CD8-positive, alpha-beta memory T cell (primary cell): ENCODE results near the gene IFT81. TPM values are rescaled to one million over a fixed set of nuclear protein-coding genes. Genes with fewer than 3 reads are reported as not detected.
"Not testable (repeated sequence)": the region's sequence is repeated elsewhere in the genome, so short reads cannot be mapped to it uniquely, and the experiment has no call there.

Source experiments
- CTCF ChIA-PET: fragments of 350-600 bp; sonication (Branson Sonifier 250); formaldehyde crosslinking; loops from one replicate; lab custom pipeline; 2021; ENCODE audit warnings: antibody characterized with exemption; lab: Charles Lee
- POLR2A ChIA-PET: fragments of 350-600 bp; sonication (Branson Sonifier 250); formaldehyde crosslinking; loops from one replicate; lab custom pipeline; 2021; ENCODE audit warnings: antibody characterized with exemption; lab: Charles Lee
- DNase-seq, 5 donors: peaks; one replicate each; pipeline versions ENCODE4 v3.0.0 to v3.0.0-alpha.2; 2020 to 2022; ENCODE audit warnings: mixed read lengths in 1 of 5
- H3K27ac ChIP-seq: one replicate; pipeline ENCODE4 v1.7.0; 2013; ENCODE audit warnings: low read depth, mild to moderate bottlenecking, low read length, moderate library complexity
- H3K27me3 ChIP-seq: 2 replicates; pipeline ENCODE4 v1.7.0; 2013; ENCODE audit warnings: low read length, mild to moderate bottlenecking; ENCODE audit not compliant: insufficient read depth, poor library complexity, severe bottlenecking
- H3K36me3 ChIP-seq: 2 replicates; pipeline ENCODE4 v1.7.0; 2013; ENCODE audit warnings: mild to moderate bottlenecking, low read length, moderate library complexity; ENCODE audit not compliant: insufficient read depth
- H3K4me1 ChIP-seq: 2 replicates; pipeline ENCODE4 v1.7.0; 2013; ENCODE audit warnings: mild to moderate bottlenecking, low read length, moderate library complexity; ENCODE audit not compliant: insufficient read depth
- H3K4me3 ChIP-seq: 2 replicates; pipeline ENCODE4 v1.7.0; 2013; ENCODE audit warnings: mild to moderate bottlenecking, low read length
- H3K9me3 ChIP-seq: 2 replicates; pipeline ENCODE4 v1.7.0; 2013; ENCODE audit warnings: mild to moderate bottlenecking, low read length
- H3K27ac Mint-ChIP-seq, 8 donors: one replicate each; pipeline ENCODE4 v1.8.0; 2020 to 2021; ENCODE audit warnings: mixed read lengths in 8 of 8, mild to moderate bottlenecking in 6 of 8, inconsistent platforms in 3 of 8, moderate library complexity in 3 of 8
- H3K27me3 Mint-ChIP-seq, 2 donors: one replicate each; pipeline ENCODE4 v1.8.0; 2020 to 2021; ENCODE audit warnings: mixed read lengths in 2 of 2, mild to moderate bottlenecking in 1 of 2, moderate library complexity in 1 of 2
- H3K36me3 Mint-ChIP-seq, 3 donors: one replicate each; pipeline ENCODE4 v1.8.0; 2020 to 2021; ENCODE audit warnings: mixed read lengths in 3 of 3, inconsistent platforms in 1 of 3, mild to moderate bottlenecking in 1 of 3
- H3K4me1 Mint-ChIP-seq, 3 donors: one replicate each; pipeline ENCODE4 v1.8.0; 2020 to 2021; ENCODE audit warnings: mixed read lengths in 3 of 3, inconsistent platforms in 1 of 3, mild to moderate bottlenecking in 1 of 3
- H3K4me3 Mint-ChIP-seq, 7 donors: one replicate each; pipeline ENCODE4 v1.8.0; 2020 to 2021; ENCODE audit warnings: mixed read lengths in 7 of 7, mild to moderate bottlenecking in 6 of 7, moderate library complexity in 4 of 7, inconsistent platforms in 2 of 7
- H3K9me3 Mint-ChIP-seq, 5 donors: one replicate each; pipeline ENCODE4 v1.8.0; 2020 to 2022; ENCODE audit warnings: mixed read lengths in 5 of 5, mild to moderate bottlenecking in 3 of 5, moderate library complexity in 2 of 5, inconsistent platforms in 1 of 5
- polyA plus RNA-seq: library from polyadenylated mRNA; unstranded; fragments of 300-500 nt; fragmentation: Illumina TruSeq; gene quantifications from one replicate; pipeline ENCODE4 v1.2.3, GENCODE V29; 2021
- total RNA-seq, 2 experiments: library from RNA; stranded (reverse); gene quantifications; one replicate each; pipeline ENCODE4 v1.2.3, GENCODE V29; 2021

Gene IFT81
- 1 to 10 TPM; 3.7 to 4.5 TPM for total RNA-seq
- 0.35 TPM for polyA plus RNA-seq

GRCh38 chr12:110124269-110124995 lies at the start of gene IFT81:
TSS of gene IFT81 (plus strand) at chr12:110124357. CDS start at chr12:110127381, 3,024 bp downstream.
- peaks cover 6 to 9% (median 8%) of the 10 kb centered on the region in 3 donors for H3K4me1 Mint-ChIP-seq
- peak within 1 kb of the TSS; percentile 90 to 96 (median 95) for H3K4me3 Mint-ChIP-seq
- Histone ChIP-seq H3K36me3 (no peaks in the 10 kb centered on the region), H3K4me3 (peak within 1 kb of the TSS; percentile 90), H3K27me3 (no peaks in the 10 kb centered on the region), H3K9me3 (no peaks in the 10 kb centered on the region), H3K4me1 (peaks cover 6% of the 10 kb centered on the region), H3K27ac (peak within 1 kb of the TSS; percentile 92)
- DNase-seq: peak; percentile 89 to 98 (median 95)
- no peaks in the 10 kb centered on the region for H3K9me3 Mint-ChIP-seq
- H3K27me3 Mint-ChIP-seq: peaks cover 5 to 7% of the 10 kb centered on the region in 2 donors
- H3K36me3 Mint-ChIP-seq: peaks cover 0 to 3% (median 2%) of the 10 kb centered on the region in 3 donors
- H3K27ac Mint-ChIP-seq: peak within 1 kb of the TSS; percentile 86 to 97 (median 92)
- POLR2A ChIA-PET: interaction anchor here (0.5 to 1.1 kb wide), 4 partner anchors 86 to 309 kb away, joined by 3 to 4 read pairs (median 4); partner anchors contain the start of gene ATP2A2
- CTCF ChIA-PET: interaction anchor here (0.8 to 1.4 kb wide), 2 partner anchors 307 to 326 kb away, joined by 3 to 5 read pairs; partner anchors contain the start of gene ARPC3

GRCh38 chr12:110075880-110076279 lies 48.3 kb upstream of the IFT81 start:
- Histone ChIP-seq H3K4me1 (peaks cover 26% of the 10 kb centered on the region), H3K27ac (no peak overlapping the region), H3K4me3 (no peak overlapping the region), H3K9me3 (no peaks in the 10 kb centered on the region), H3K36me3 (no peaks in the 10 kb centered on the region), H3K27me3 (no peaks in the 10 kb centered on the region)
- peaks cover 0 to 4% (median 1%) of the 10 kb centered on the region in 3 donors for H3K36me3 Mint-ChIP-seq
- no peak for DNase-seq
- CTCF ChIA-PET: no interaction called here
- POLR2A ChIA-PET: no interaction called here
- no peak overlapping the region for H3K4me3 Mint-ChIP-seq
- no peaks in the 10 kb centered on the region for H3K9me3 Mint-ChIP-seq
- H3K27me3 Mint-ChIP-seq: peaks cover 3 to 4% of the 10 kb centered on the region in 2 donors
- H3K4me1 Mint-ChIP-seq: peaks cover 37 to 50% (median 44%) of the 10 kb centered on the region in 3 donors
- no peak overlapping the region for H3K27ac Mint-ChIP-seq

GRCh38 chr12:110077800-110078199 lies 46.4 kb upstream of the IFT81 start:
- peaks cover 33 to 46% (median 42%) of the 10 kb centered on the region in 3 donors for H3K4me1 Mint-ChIP-seq
- H3K27me3 ChIP-seq: no peaks in the 10 kb centered on the region
- H3K9me3 Mint-ChIP-seq: no peaks in the 10 kb centered on the region
- no peak for DNase-seq
- H3K4me3 ChIP-seq: no peak overlapping the region
- peaks cover 0 to 4% (median 1%) of the 10 kb centered on the region in 3 donors for H3K36me3 Mint-ChIP-seq
- H3K27ac Mint-ChIP-seq: peak overlapping the region in 2 of 8 donors; percentile 14 to 21
- H3K4me1 ChIP-seq: peaks cover 26% of the 10 kb centered on the region
- no peak overlapping the region for H3K27ac ChIP-seq
- H3K4me3 Mint-ChIP-seq: no peak overlapping the region
- ChIA-PET POLR2A (no interaction called here), CTCF (no interaction called here)
- H3K36me3 ChIP-seq: no peaks in the 10 kb centered on the region
- peaks cover 0 to 1% of the 10 kb centered on the region in 2 donors for H3K27me3 Mint-ChIP-seq
- H3K9me3 ChIP-seq: no peaks in the 10 kb centered on the region

- H3K27ac ChIP-seq: peak overlapping the region; percentile 60
- no peaks in the 10 kb centered on the region for H3K27me3 ChIP-seq
- Mint-ChIP-seq H3K9me3 (no peaks in the 10 kb centered on the region), H3K27ac (peak overlapping the region; percentile 66 to 99 (median 96)), H3K27me3 (peaks cover 0 to 3% of the 10 kb centered on the region in 2 donors), H3K4me3 (peak overlapping the region; percentile 70 to 93 (median 80)), H3K4me1 (peaks cover 18 to 27% (median 23%) of the 10 kb centered on the region in 3 donors), H3K36me3 (peaks cover 0 to 1% (median 1%) of the 10 kb centered on the region in 3 donors)
- CTCF ChIA-PET: interaction anchor here (0.7 to 1.0 kb wide), 3 partner anchors 10 to 351 kb away, joined by 3 to 6 read pairs (median 3); no protein-coding TSS in a partner anchor
- POLR2A ChIA-PET: interaction anchor here (0.5 to 1.3 kb wide), 3 partner anchors 32 to 462 kb away, joined by 4 read pairs; partner anchors contain the start of gene ARPC3
- peak overlapping the region; percentile 31 for H3K4me3 ChIP-seq
- H3K36me3 ChIP-seq: no peaks in the 10 kb centered on the region
- H3K9me3 ChIP-seq: no peaks in the 10 kb centered on the region
- H3K4me1 ChIP-seq: peaks cover 20% of the 10 kb centered on the region
- peak; percentile 61 to 83 (median 72) for DNase-seq
These were observed 44.4 kb upstream of the IFT81 start for GRCh38 chr12:110079477-110080400.

- Histone ChIP-seq H3K4me3 (peak overlapping the region; percentile 31), H3K9me3 (no peaks in the 10 kb centered on the region), H3K27ac (no peak overlapping the region), H3K36me3 (no peaks in the 10 kb centered on the region), H3K27me3 (no peaks in the 10 kb centered on the region), H3K4me1 (peaks cover 20% of the 10 kb centered on the region)
- POLR2A ChIA-PET: interaction anchor here (0.6 to 1.3 kb wide), 2 partner anchors 33 to 370 kb away, joined by 4 read pairs; partner anchors contain the start of gene ARPC3
- H3K27ac Mint-ChIP-seq: peak overlapping the region in 6 of 8 donors; percentile 32 to 89 (median 68)
- CTCF ChIA-PET: interaction anchor here (1.0 kb wide), 1 partner anchor 19 kb away, joined by 3 read pairs; no protein-coding TSS in a partner anchor
- H3K4me1 Mint-ChIP-seq: peaks cover 18 to 27% (median 23%) of the 10 kb centered on the region in 3 donors
- peaks cover 0 to 3% of the 10 kb centered on the region in 2 donors for H3K27me3 Mint-ChIP-seq
- H3K9me3 Mint-ChIP-seq: no peaks in the 10 kb centered on the region
- no peak for DNase-seq
- peak overlapping the region in 5 of 7 donors; percentile 23 to 91 (median 54) for H3K4me3 Mint-ChIP-seq
- H3K36me3 Mint-ChIP-seq: peaks cover 0 to 3% (median 1%) of the 10 kb centered on the region in 3 donors
These were observed 43.7 kb upstream of the IFT81 start for GRCh38 chr12:110080410-110080809.

- DNase-seq: no peak
- POLR2A ChIA-PET: no interaction called here
- H3K27me3 ChIP-seq: no peaks in the 10 kb centered on the region
- H3K4me1 Mint-ChIP-seq: peaks cover 7 to 14% (median 11%) of the 10 kb centered on the region in 3 donors
- peaks cover 0 to 9% of the 10 kb centered on the region in 2 donors for H3K27me3 Mint-ChIP-seq
- peaks cover 10% of the 10 kb centered on the region for H3K4me1 ChIP-seq
- CTCF ChIA-PET: no interaction called here
- no peak overlapping the region for H3K4me3 ChIP-seq
- H3K36me3 ChIP-seq: no peaks in the 10 kb centered on the region
- peaks cover 1 to 8% (median 2%) of the 10 kb centered on the region in 3 donors for H3K36me3 Mint-ChIP-seq
- H3K4me3 Mint-ChIP-seq: no peak overlapping the region
- H3K9me3 ChIP-seq: no peaks in the 10 kb centered on the region
- H3K27ac ChIP-seq: no peak overlapping the region
- peak overlapping the region in 1 of 8 donors; percentile 47 for H3K27ac Mint-ChIP-seq
- no peaks in the 10 kb centered on the region for H3K9me3 Mint-ChIP-seq
These were observed 39.7 kb upstream of the IFT81 start for GRCh38 chr12:110084314-110085015.

GRCh38 chr12:110088216-110088615 lies 35.9 kb upstream of the IFT81 start:
- CTCF ChIA-PET, H3K36me3 Mint-ChIP-seq, H3K27me3 ChIP-seq, H3K4me1 ChIP-seq, H3K9me3 ChIP-seq, H3K9me3 Mint-ChIP-seq, H3K27ac ChIP-seq, POLR2A ChIA-PET, H3K27ac Mint-ChIP-seq, H3K4me3 ChIP-seq, H3K4me3 Mint-ChIP-seq, DNase-seq, H3K4me1 Mint-ChIP-seq, H3K36me3 ChIP-seq: not testable (repeated sequence)
- H3K27me3 Mint-ChIP-seq: peaks cover 16 to 22% of the 10 kb centered on the region in 2 donors
